ENCODE measurements around the gene ALG9.

- no peak for TF ChIP-seq CTCF (optimal IDR thresholded peaks at IDR 0.05 in 1 of 3, IDR thresholded peaks at IDR 0.05 in 1 of 3, conservative IDR thresholded peaks at IDR 0.05 in 1 of 3; ENCODE audit: extremely low read depth in 1 of 3, insufficient read depth in 2 of 3, low read length in 3 of 3)
- TF ChIP-seq EZH2 (IDR thresholded peaks at IDR 0.05; ENCODE audit: low read length) = no peak
Measured at GRCh38 chr11:111795334-111795985, 75.9 kb downstream of the ALG9 start.
